OCI-LY1 (cell line): ENCODE results near the gene SLIT3.

Source experiments
- CTCF ChIP-seq: fragments of 200-600 bp; sonication (generic), shearing (Covaris generic); IDR thresholded peaks from 2 replicates; pipeline ENCODE4 v1.5.1; 2017; ENCODE audit warnings: mild to moderate bottlenecking, antibody characterized with exemption, low read length, moderate library complexity, mixed read lengths
- EZH2 ChIP-seq: fragments of 200-600 bp; sonication (generic), shearing (Covaris generic); IDR thresholded peaks from 2 replicates; pipeline ENCODE4 v1.8.0; 2017; ENCODE audit warnings: borderline replicate concordance, mixed run types, mild to moderate bottlenecking, antibody characterized with exemption, low read length, moderate library complexity, mixed read lengths

- TF ChIP-seq CTCF (no peak), EZH2 (no peak)
These were observed 291.8 kb downstream of the SLIT3 start for GRCh38 chr5:169009123-169009522.
